Measurements from ENCODE around the gene OTUD6A.

DNA sequence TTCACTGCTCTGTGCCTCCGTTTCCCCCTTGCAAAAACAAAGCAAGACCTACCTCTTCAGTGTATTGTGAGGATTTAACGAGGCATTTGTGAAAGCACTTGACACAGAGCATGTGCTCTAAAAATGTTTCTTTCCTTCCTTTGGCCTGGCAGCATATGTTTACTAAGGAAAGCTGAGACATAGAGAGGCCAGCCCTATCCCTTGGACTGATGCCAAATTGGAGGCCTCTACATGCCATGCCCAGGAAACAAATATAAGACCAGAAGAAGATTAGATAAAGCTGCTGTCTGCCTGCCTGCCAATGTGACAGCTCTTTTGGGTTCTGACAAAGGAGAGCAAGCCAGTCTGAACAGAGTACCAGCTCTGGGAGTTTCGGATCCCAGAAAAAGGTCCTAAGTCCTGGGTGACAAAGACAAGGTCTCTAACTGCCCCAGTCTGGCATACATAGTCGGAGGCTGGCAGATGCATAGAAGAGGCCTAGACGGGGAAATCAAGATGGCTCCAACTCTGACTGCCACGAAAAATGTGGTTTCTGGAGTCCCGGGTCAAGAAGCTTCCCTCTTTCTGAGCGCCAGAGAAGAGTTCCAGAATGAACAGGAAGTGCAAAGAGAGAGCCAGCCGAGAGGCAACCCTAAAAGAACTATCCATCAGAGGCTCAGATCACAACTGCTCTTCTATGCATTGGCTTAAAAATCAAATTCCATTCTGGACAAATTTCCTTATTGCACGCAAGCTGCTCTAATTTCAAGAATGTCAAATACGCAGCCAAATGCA, 25.8 kb downstream of the OTUD6A start:
- TF ChIP-seq, protein P1, sequence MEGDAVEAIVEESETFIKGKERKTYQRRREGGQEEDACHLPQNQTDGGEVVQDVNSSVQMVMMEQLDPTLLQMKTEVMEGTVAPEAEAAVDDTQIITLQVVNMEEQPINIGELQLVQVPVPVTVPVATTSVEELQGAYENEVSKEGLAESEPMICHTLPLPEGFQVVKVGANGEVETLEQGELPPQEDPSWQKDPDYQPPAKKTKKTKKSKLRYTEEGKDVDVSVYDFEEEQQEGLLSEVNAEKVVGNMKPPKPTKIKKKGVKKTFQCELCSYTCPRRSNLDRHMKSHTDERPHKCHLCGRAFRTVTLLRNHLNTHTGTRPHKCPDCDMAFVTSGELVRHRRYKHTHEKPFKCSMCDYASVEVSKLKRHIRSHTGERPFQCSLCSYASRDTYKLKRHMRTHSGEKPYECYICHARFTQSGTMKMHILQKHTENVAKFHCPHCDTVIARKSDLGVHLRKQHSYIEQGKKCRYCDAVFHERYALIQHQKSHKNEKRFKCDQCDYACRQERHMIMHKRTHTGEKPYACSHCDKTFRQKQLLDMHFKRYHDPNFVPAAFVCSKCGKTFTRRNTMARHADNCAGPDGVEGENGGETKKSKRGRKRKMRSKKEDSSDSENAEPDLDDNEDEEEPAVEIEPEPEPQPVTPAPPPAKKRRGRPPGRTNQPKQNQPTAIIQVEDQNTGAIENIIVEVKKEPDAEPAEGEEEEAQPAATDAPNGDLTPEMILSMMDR (IDR thresholded peaks at IDR 0.05), result no peak
- no peak for TF ChIP-seq POLR2A (IDR thresholded peaks at IDR 0.05)

All from body of pancreas (tissue), 4 donors.